ENCODE measurements around the gene BRD1. TPM values are rescaled to one million over a fixed set of nuclear protein-coding genes. Genes with fewer than 3 reads are reported as not detected.

Gene BRD1
- total RNA-seq, 1 donor from 2014 or later = 32.4 TPM

GRCh38 chr22:49855251-49855911, 27.7 kb upstream of the BRD1 start:
- H3K4me1 ChIP-seq (ENCODE audit: insufficient read depth, low read length) = peaks cover 17% of the 10 kb centered on the region
- Mint-ChIP-seq H3K9me3 (ENCODE audit: unreplicated experiment) (no peaks in the 10 kb centered on the region), H3K36me3 (ENCODE audit: low read depth, unreplicated experiment) (peaks cover 2% of the 10 kb centered on the region), H3K4me3 (ENCODE audit: unreplicated experiment) (peak overlapping the region; percentile 98), H3K27me3 (ENCODE audit: low read depth, unreplicated experiment) (peaks cover 15% of the 10 kb centered on the region), H3K4me1 (ENCODE audit: low read depth, unreplicated experiment) (peaks cover 19% of the 10 kb centered on the region), H3K27ac (ENCODE audit: unreplicated experiment) (peak overlapping the region; percentile 96)
- TF ChIP-seq, protein P1, sequence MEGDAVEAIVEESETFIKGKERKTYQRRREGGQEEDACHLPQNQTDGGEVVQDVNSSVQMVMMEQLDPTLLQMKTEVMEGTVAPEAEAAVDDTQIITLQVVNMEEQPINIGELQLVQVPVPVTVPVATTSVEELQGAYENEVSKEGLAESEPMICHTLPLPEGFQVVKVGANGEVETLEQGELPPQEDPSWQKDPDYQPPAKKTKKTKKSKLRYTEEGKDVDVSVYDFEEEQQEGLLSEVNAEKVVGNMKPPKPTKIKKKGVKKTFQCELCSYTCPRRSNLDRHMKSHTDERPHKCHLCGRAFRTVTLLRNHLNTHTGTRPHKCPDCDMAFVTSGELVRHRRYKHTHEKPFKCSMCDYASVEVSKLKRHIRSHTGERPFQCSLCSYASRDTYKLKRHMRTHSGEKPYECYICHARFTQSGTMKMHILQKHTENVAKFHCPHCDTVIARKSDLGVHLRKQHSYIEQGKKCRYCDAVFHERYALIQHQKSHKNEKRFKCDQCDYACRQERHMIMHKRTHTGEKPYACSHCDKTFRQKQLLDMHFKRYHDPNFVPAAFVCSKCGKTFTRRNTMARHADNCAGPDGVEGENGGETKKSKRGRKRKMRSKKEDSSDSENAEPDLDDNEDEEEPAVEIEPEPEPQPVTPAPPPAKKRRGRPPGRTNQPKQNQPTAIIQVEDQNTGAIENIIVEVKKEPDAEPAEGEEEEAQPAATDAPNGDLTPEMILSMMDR (IDR thresholded peaks at IDR 0.05; ENCODE audit: insufficient read depth, low read depth, low read length) = no peak
- TF ChIP-seq EZH2 (IDR thresholded peaks at IDR 0.05; ENCODE audit: insufficient read depth, low read length) = no peak
- peak overlapping the region; percentile 99 for H3K4me2 ChIP-seq (ENCODE audit: low read length)
- peak overlapping the region; percentile 94 for H3K9ac ChIP-seq (ENCODE audit: low read length)
- H3K9me3 ChIP-seq (ENCODE audit: insufficient read depth, low read depth, low read length) = no peaks in the 10 kb centered on the region
- H4K20me1 ChIP-seq (ENCODE audit: insufficient read depth, low read length) = peaks cover 59% of the 10 kb centered on the region
- H2AFZ ChIP-seq (ENCODE audit: low read depth, low read length) = no peak overlapping the region
- H3K36me3 ChIP-seq (ENCODE audit: insufficient read depth, low read length) = no peaks in the 10 kb centered on the region
- peaks cover 63% of the 10 kb centered on the region for H3K79me2 ChIP-seq (ENCODE audit: insufficient read depth, low read length)
- DNase-seq (ENCODE audit: low read depth) (peak; percentile 29), FAIRE-seq (no peak)
- no peak overlapping the region for H3K27ac ChIP-seq (ENCODE audit: low read depth, low read length)
- peaks cover 7% of the 10 kb centered on the region for H3K27me3 ChIP-seq (ENCODE audit: insufficient read depth, low read length)
- H3K4me3 ChIP-seq (ENCODE audit: insufficient read depth, low read depth, low read length) = peak overlapping the region; percentile 94

DNA sequence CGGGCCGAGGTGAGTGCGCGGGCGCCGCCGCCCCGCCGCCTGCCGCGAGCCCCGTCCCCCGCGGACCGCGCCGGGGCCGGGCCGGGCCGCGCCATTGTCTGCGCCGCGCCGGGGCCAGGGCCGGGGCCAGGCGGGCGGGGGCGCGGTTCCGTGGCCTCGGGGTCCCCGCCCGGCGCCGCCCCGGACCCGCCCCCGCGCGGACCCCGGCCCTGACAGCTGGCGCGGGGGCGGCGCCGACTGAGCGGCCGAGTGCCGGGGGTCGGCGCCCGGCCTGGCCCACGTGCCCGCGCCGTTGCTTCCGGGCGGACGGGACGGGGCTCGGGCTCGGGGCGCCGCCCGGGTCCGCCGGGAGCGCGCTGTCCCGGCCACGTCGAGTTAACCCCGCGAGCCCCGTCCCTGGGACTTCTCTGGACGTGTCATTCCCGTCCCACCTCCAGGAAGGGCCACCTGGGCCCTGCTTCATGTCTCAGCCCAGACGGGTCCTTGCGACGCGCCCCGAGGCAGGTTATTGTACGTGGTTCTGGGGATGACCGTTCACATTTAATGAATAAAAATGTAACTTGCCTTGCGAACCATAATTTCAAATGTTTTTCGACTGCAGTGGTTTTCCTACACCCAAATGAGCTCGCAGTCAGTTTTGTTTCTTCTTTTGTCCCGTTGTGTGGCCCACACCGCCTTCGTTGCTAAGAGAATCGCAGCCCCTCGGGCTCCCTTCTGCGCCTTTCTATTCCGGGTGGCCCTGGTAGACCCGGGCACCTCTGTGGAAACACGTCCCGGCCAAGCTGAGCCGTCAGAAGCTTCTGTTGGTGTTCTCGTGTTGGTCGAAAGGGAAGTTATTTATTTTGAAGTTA, 26.5 kb upstream of the BRD1 start:
- no peak for FAIRE-seq
- DNase-seq (ENCODE audit: low read depth) = peak; percentile 6
- Histone ChIP-seq H3K27ac (ENCODE audit: low read depth, low read length) (peak overlapping the region; percentile 69), H3K36me3 (ENCODE audit: insufficient read depth, low read length) (no peaks in the 10 kb centered on the region), H3K27me3 (ENCODE audit: insufficient read depth, low read length) (peaks cover 17% of the 10 kb centered on the region), H3K4me3 (ENCODE audit: insufficient read depth, low read depth, low read length) (peak overlapping the region; percentile 94), H2AFZ (ENCODE audit: low read depth, low read length) (peak overlapping the region; percentile 28), H3K4me1 (ENCODE audit: insufficient read depth, low read length) (peaks cover 17% of the 10 kb centered on the region), H3K9ac (ENCODE audit: low read length) (peak overlapping the region; percentile 94), H3K9me3 (ENCODE audit: insufficient read depth, low read depth, low read length) (no peaks in the 10 kb centered on the region), H3K79me2 (ENCODE audit: insufficient read depth, low read length) (peaks cover 52% of the 10 kb centered on the region), H4K20me1 (ENCODE audit: insufficient read depth, low read length) (peaks cover 50% of the 10 kb centered on the region), H3K4me2 (ENCODE audit: low read length) (peak overlapping the region; percentile 99)
- H3K36me3 Mint-ChIP-seq (ENCODE audit: low read depth, unreplicated experiment) = peaks cover 2% of the 10 kb centered on the region
- H3K4me3 Mint-ChIP-seq (ENCODE audit: unreplicated experiment) = peak overlapping the region; percentile 98
- H3K4me1 Mint-ChIP-seq (ENCODE audit: low read depth, unreplicated experiment) = peaks cover 19% of the 10 kb centered on the region
- H3K9me3 Mint-ChIP-seq (ENCODE audit: unreplicated experiment) = no peaks in the 10 kb centered on the region
- peaks cover 18% of the 10 kb centered on the region for H3K27me3 Mint-ChIP-seq (ENCODE audit: low read depth, unreplicated experiment)
- H3K27ac Mint-ChIP-seq (ENCODE audit: unreplicated experiment) = peak overlapping the region; percentile 96
- TF ChIP-seq, protein P1 (IDR thresholded peaks at IDR 0.05; ENCODE audit: insufficient read depth, low read depth, low read length) = no peak
- no peak for TF ChIP-seq EZH2 (IDR thresholded peaks at IDR 0.05; ENCODE audit: insufficient read depth, low read length)

All from astrocyte (in vitro differentiated cells and primary cell).